G401.6 (cell line): Measurements from ENCODE around the gene SNAP29.
"Not testable (repeated sequence)": the region's sequence is repeated elsewhere in the genome, so short reads cannot be mapped to it uniquely, and the experiment has no call there.

Source experiments
- FAIRE-seq: peaks from 2 replicates; lab custom pipeline; 2012; peaks lifted over from hg19 to GRCh38; lab: Jason Lieb, UNC

Gene SNAP29

GRCh38 chr22:20901093-20902033 is 42.6 kb downstream of the SNAP29 start:
- not testable (repeated sequence) for FAIRE-seq

GRCh38 chr22:20903093-20903492 is 44.3 kb downstream of the SNAP29 start:
- FAIRE-seq, result no peak

GRCh38 chr22:20904008-20904979 is 45.5 kb downstream of the SNAP29 start:
- FAIRE-seq, result no peak

- FAIRE-seq, result no peak
These were observed 46.2 kb downstream of the SNAP29 start for GRCh38 chr22:20904980-20905355.

GRCh38 chr22:20905415-20906386 is 46.9 kb downstream of the SNAP29 start:
- no peak for FAIRE-seq

- peak; percentile 23 for FAIRE-seq
These were observed 47.6 kb downstream of the SNAP29 start for GRCh38 chr22:20906387-20906767.

- not testable (repeated sequence) for FAIRE-seq
These were observed 49.9 kb downstream of the SNAP29 start for GRCh38 chr22:20908717-20909116.

GRCh38 chr22:20909543-20910303 is 50.9 kb downstream of the SNAP29 start:
- no peak for FAIRE-seq

- no peak for FAIRE-seq
These were observed 53.7 kb downstream of the SNAP29 start for GRCh38 chr22:20912494-20912893.

- FAIRE-seq, result peak; percentile 78
These were observed 58.4 kb downstream of the SNAP29 start, which contains the start of gene CRKL for GRCh38 chr22:20916916-20917810. CRKL (plus strand) TSS chr22:20917407; CDS start chr22:20917935, 528 bp downstream.

GRCh38 chr22:20918663-20919218 is 59.9 kb downstream of the SNAP29 start:
- FAIRE-seq, result no peak

GRCh38 chr22:20919718-20920117 is 60.9 kb downstream of the SNAP29 start:
- FAIRE-seq, result no peak

GRCh38 chr22:20920881-20921203 is 62.0 kb downstream of the SNAP29 start:
- no peak for FAIRE-seq

GRCh38 chr22:20922141-20922751 is 63.4 kb downstream of the SNAP29 start:
- no peak for FAIRE-seq

- FAIRE-seq, result no peak
These were observed 67.4 kb downstream of the SNAP29 start for GRCh38 chr22:20926243-20926642.

GRCh38 chr22:20927940-20928572 is 69.2 kb downstream of the SNAP29 start:
- FAIRE-seq, result no peak

GRCh38 chr22:20928573-20928967 is 69.8 kb downstream of the SNAP29 start:
- FAIRE-seq, result no peak

GRCh38 chr22:20930004-20930403 is 71.2 kb downstream of the SNAP29 start:
- no peak for FAIRE-seq

GRCh38 chr22:20930435-20930834 is 71.6 kb downstream of the SNAP29 start:
- FAIRE-seq, result not testable (repeated sequence)
